Measurements from ENCODE around the gene KIF5A.
"Not testable (repeated sequence)": the region's sequence is repeated elsewhere in the genome, so short reads cannot be mapped to it uniquely, and the experiment has no call there.

Gene KIF5A

DNA sequence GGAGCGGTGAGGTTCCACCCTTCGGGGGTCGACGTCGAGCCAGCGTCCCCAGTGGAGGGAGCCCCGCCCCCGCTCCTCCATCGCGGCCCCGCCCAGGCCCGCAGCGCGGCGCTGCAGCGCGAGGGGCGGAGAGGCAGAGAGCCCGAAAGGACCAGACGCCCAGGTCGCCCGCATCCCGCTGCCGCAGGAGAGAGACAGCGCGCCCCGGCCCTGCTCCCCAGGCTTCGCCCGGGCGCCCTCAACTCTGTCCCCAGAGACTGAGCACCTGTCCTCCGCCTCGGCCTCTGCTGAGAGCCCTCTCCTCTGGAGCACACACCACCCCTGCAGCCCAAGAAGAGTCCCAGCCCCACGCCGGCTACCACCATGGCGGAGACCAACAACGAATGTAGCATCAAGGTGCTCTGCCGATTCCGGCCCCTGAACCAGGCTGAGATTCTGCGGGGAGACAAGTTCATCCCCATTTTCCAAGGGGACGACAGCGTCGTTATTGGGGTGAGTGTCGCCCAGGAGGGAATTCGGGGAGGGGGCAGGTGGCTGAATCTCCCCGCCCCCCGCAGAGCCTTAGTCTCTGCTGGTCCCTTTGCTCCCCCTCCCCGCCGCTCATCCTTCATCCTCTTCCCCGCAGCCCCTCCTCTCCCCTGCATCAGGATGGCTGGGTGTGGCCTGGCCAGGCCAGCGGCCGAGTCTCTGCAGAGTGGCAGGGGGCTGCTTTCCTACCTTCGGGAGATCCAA, at the start of gene KIF5A:
TSS of gene KIF5A (plus strand) at position 136 of the 732 bp plus-strand sequence. CDS start at position 364, 228 bp downstream.
- DNase-seq, result peak; percentile 9 to 53 (median 40)

- DNase-seq, result no peak
Measured at GRCh38 chr12:57500213-57500612, 49.6 kb upstream of the KIF5A start.

DNA sequence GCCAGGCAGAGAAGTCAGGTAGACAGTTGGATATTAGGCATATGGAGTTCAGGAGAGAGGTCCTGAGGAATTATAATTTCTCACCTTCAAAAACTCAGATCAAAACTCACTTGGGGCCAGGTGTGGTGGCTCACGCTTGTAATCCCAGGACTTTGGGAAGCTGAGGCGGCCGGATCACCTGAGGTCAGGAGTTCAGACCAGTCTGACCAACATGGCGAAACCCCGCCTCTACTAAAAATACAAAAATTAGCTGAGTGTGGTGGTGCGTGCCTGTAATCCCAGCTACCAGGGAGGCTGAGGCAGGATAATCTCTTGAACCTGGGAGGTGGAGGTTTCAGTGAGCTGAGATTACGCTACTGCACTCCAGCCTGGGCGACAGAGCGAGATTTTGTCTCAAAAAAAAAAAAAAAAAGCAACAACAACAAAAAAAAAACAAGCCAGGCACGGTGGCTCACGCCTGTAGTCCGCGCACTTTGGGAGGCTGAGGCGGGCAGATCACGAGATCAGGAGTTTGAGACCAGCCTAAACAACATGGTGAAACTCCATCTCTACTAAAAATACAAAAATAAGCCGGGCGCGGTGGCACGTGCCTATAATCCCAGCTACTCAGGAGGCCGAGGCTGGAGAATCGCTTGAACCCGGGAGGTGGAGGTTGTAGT, 47.4 kb upstream of the KIF5A start:
- DNase-seq, result not testable (repeated sequence)

GRCh38 chr12:57506541-57506940, 43.3 kb upstream of the KIF5A start:
- DNase-seq, result not testable (repeated sequence)

GRCh38 chr12:57507796-57508195, 42.0 kb upstream of the KIF5A start:
- not testable (repeated sequence) for DNase-seq

DNA sequence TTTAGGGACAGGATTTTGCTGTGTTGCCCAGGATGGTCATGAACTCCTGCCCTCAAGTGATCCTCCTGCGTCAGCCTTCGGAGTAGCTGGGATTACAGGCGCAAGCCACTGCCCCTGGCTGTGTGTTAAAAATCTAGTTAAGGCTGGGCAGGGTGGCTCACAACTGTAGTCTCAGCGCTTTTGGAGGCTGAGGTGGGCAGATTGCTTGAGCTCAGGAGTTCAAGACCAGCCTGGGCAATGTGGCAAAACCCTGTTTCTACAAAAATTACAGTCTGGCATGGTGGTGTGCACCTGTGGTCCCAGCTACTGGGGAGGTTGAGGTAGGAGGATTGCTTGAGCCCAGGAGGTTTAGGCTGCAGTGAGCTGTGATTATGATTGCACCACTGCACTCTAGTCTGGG, 38.7 kb upstream of the KIF5A start:
- DNase-seq, result no peak

DNA sequence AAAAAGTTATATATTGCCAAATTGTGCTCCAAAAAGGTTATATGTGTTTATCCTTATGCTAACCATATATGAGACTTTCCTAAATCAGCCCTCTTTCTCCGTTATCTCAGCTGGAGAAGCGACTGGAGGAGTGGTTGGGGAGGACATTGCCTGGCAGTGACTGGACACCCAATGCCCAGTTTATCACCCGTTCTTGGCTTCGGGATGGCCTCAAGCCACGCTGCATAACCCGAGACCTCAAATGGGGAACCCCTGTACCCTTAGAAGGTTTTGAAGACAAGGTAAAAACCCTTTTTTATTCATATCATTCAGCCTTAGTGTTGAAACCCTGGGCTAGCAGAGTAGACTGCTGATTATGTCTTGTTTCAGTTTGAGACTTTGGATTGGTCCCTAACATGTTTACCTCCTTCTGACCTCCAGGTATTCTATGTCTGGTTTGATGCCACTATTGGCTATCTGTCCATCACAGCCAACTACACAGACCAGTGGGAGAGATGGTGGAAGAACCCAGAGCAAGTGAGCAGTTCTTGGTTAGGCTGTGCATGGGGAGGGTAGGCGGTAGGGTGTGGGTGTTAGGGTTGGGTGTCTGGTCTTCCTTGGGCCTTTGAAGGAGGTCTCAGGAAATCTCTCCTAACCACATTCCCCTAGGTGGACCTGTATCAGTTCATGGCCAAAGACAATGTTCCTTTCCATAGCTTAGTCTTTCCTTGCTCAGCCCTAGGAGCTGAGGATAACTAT, 38.1 kb upstream of the KIF5A start:
- no peak for DNase-seq

DNA sequence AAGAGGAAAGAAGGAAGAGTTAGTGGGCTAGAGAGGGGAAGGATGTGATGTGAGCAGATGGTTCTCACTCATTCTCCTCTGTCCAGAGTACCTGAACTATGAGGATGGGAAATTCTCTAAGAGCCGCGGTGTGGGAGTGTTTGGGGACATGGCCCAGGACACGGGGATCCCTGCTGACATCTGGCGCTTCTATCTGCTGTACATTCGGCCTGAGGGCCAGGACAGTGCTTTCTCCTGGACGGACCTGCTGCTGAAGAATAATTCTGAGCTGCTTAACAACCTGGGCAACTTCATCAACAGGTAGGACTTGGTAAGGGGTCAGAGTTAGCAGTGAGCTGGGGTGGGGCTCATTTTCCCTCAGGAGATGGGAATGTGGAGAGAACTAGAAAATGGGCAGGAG, 37.2 kb upstream of the KIF5A start:
- no peak for DNase-seq

DNA sequence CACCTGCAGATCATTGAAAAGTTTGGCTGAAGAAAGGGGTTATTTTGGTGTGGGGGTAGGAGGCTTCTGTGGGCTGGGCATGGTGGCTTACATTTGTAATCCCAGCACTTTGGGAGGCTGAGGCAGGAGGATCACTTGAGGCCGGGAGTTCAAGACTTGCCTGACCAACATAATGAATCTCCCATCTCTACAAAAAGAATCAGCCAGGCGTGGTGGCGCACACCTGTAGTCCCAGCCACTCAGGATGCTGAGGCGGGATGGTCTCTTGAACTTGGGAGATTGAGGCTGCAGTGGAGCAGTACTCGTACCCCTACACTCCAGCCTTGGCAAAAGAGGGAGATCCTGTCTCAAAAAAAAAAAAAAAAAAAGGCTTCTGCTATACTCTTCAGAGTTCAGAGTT, 36.6 kb upstream of the KIF5A start:
- DNase-seq, result no peak

DNA sequence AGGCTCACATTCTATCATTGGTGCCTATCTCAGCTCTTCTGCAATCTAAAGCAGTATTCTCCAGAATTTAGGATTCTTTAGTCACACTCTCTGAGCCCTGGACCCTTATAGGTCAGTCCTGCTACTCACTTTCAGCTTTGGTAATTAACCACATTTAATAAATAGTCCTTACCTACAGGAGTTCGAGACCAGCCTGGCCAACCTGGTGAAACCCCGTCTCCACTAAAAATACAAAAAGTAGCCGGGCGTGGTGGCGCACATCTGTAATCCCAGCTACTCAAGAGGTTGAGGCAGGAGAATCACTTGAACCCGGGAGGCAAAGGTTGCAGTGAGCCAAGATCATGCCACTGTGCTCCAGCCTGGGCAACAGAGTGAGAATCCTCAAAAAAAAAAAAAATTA, 36.2 kb upstream of the KIF5A start:
- not testable (repeated sequence) for DNase-seq

DNA sequence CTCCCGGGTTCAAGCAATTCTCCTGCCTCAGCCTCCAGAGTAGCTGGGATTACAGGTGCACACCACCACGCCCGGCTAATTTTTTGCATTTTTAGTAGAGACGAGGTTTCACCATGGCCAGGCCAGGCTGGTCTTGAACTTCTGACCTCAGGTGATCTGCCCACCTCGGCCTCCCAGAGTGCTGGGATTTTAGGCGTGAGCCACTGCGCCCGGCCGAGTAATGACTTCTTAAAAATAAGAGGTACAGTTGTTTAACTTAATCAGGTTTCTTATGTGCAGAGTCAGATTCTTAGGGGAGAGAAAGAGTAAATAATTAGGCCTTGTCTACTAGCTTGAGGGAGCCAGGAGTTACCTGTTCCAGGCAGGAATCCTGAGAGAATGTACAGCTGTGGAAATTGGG, 35.6 kb upstream of the KIF5A start:
- not testable (repeated sequence) for DNase-seq

GRCh38 chr12:57514720-57515407, 35.0 kb upstream of the KIF5A start:
- no peak for DNase-seq

DNA sequence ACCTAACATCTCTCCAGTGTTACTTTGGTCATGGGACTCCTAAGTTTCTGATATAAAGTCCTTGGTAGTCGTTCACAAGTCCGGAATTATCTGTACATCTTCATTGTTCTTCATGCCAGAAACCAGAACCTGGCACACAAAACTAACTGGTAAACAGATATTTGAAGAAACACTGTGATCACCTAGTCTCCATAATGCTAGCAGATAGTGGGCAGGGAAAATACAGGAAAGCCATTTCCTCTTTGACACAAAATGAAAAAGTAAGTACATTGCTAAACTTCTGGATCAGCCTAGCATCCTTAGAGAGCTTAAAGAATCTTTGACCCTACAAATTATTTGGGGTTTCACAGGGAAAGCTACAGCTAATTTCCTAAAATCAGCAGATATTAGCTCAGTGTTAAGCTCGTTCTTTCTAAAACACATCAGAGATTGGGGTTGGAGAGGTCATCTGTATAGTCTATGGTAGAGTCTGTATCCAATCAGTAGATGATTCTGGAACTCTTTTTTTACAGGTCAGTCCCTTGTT, 34.4 kb upstream of the KIF5A start:
- no peak for DNase-seq

GRCh38 chr12:57515934-57516541, 33.8 kb upstream of the KIF5A start:
- no peak for DNase-seq

DNA sequence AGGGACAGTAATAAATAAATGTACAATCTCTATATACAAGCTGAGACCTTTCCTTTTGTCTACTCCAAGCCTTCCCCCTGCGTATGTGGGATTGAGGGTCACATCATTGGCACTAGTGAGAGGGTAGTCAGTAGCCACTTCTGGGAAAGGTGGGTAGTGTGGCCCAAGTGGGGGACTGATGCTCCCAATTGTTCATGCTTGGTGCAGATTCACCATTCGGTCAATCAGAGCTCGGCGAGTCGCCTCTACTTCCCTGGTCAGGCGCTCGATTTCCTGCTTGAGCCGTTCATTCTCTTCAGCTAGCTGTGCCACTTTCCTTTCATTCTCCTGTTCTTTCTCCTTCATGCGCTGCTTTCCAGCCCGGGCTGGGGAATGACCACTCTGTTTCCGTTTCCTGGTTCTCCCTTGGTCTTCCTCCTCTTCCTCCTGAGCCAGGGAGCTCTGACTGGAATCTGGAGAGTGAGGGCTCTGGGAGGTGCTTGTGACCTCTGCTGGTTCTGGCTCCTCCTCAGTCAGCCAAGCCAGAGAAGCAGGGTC, 33.2 kb upstream of the KIF5A start:
- DNase-seq, result no peak

DNA sequence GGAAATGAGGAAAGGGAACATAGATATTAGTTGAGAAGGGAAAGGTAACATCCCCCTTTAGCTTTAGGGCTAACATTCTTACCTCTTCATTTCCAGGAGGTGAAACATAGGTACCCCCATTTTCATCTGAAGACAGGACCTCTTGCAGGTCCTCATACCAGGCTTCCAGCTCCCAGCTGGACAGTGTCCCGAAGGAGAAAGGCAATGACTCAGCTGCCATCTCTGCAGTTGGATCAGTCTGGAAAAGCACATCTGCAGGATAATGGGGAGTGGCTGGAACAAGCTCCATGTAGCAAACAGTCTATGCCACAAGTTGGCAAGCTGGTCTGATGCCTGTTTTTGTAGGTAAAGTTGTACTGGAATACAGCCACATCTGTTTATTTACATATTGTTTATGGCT, 32.7 kb upstream of the KIF5A start:
- DNase-seq, result no peak

- not testable (repeated sequence) for DNase-seq
Measured at GRCh38 chr12:57517718-57518117, 32.1 kb upstream of the KIF5A start.

- no peak for DNase-seq
Measured at GRCh38 chr12:57518176-57518919, 31.5 kb upstream of the KIF5A start.

DNA sequence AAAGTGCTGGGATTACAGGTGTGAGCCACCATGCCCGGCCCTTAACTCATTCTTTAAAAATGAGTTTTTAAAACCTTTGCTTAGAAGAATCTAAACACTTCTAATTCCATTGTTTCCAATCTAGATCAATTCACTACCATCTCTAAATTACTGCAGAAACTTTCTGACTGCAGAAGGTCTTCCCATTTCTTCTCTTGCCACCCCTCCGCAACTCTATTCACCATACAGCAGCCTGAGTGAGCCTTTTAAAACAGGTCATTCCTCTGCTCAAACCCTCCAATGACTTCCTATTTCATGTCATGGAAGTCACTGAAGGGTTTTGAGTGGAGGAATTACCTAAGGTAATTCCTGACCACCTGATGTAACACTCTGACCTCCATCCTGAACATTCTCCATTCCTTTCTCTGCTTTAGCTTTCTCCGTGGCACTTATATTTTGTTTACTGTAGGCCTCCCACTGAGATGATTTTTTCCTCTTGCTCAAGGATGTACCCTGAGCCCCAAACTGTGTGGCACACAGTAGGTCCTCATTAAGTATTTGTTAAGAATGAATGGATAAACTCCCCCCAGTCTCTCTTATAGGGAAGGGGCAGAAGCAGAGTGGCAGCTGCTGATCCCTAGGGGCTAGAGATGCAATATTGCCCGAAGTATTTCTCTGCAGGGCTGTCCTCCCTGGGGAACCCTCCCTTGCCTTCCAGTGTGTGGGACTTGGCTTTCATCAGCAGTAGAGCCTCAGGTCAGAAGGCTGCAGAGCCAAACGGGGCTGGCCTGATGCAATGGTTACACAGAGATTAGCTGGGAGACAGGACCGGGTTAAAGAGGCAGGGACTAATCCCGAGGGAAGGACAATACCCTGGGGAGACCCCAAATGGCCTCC, 30.7 kb upstream of the KIF5A start:
- DNase-seq, result peak in 1 of 6 experiments; percentile 21

- DNase-seq, result peak in 2 of 6 experiments; percentile 34 to 58
Measured at GRCh38 chr12:57519796-57520052, 30.1 kb upstream of the KIF5A start.
